Mucosa of stomach (tissue), 1 donor: ENCODE results near the gene UST.
"Not testable (repeated sequence)": the region's sequence is repeated elsewhere in the genome, so short reads cannot be mapped to it uniquely, and the experiment has no call there.

ENCODE experiments used
- H3K27me3 ChIP-seq: one replicate; pipeline ENCODE4 v1.7.0; 2013; ENCODE audit warnings: mild to moderate bottlenecking, low read length; ENCODE audit not compliant: control insufficient read depth, insufficient read depth
- H3K36me3 ChIP-seq: one replicate; pipeline ENCODE4 v1.7.0; 2013; ENCODE audit warnings: low read length; ENCODE audit not compliant: control insufficient read depth, insufficient read depth
- H3K4me1 ChIP-seq: one replicate; pipeline ENCODE4 v1.7.0; 2013; ENCODE audit warnings: mild to moderate bottlenecking, low read length; ENCODE audit not compliant: control insufficient read depth, insufficient read depth
- H3K4me3 ChIP-seq: one replicate; pipeline ENCODE4 v1.7.0; 2013; ENCODE audit warnings: low read length
- H3K9ac ChIP-seq: one replicate; pipeline ENCODE4 v1.7.0; 2013; ENCODE audit warnings: mild to moderate bottlenecking, low read length, moderate library complexity
- H3K9me3 ChIP-seq: one replicate; pipeline ENCODE4 v1.7.0; 2013; ENCODE audit warnings: mild to moderate bottlenecking, low read length, moderate library complexity; ENCODE audit not compliant: control insufficient read depth
- donor health status: Pancreatic carcinoma.

Gene UST

DNA sequence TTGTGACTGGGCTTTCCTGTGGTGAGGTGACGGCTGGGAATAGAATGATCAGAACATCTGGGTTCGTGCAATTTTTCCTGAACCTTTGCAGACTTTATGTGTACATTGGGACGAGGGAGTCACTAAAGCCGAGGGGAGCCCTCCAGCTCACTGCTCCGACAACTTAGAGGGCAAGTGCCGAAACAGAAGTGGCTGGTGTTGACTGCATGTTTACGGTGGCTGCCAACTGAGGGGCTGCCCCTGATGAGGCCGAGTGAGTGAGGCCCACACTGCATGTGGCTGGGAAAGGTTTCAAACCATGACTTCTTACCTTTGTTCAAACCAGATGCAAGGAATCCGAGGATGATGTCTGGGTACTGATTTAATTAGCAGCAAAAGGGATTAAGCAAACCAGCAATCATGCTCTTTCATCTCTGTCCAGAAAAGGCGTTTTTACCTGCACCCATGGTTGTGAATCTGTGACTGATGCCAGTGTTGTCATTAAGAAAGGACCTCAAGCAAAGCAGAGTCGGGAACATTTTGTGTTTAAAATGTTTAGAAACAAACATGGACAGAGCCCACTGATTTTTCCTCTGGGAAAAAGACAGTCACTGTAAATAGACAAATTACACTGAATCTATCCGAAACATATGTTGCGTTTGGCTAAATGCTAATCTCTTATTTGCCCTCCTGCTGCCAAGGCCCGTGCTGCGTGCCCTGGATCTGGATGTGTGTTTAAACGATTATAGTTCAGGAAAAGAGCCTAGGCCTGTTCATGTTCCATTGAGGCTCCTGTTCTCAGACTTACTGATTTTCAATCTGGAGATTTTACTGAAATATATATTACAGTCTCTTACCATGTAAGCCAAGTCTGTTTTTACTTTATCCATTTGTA is 105.1 kb downstream of the UST start:
- no peaks in the 10 kb centered on the region for H3K27me3 ChIP-seq
- peaks cover 27% of the 10 kb centered on the region for H3K4me1 ChIP-seq
- no peaks in the 10 kb centered on the region for H3K36me3 ChIP-seq
- H3K9me3 ChIP-seq: no peaks in the 10 kb centered on the region
- H3K4me3 ChIP-seq: no peak overlapping the region
- H3K9ac ChIP-seq: no peak overlapping the region

- peaks cover 20% of the 10 kb centered on the region for H3K4me1 ChIP-seq
- H3K9me3 ChIP-seq: no peaks in the 10 kb centered on the region
- H3K4me3 ChIP-seq: no peak overlapping the region
- no peaks in the 10 kb centered on the region for H3K36me3 ChIP-seq
- H3K9ac ChIP-seq: no peak overlapping the region
- no peaks in the 10 kb centered on the region for H3K27me3 ChIP-seq
Measured at GRCh38 chr6:148852688-148853087, 105.9 kb downstream of the UST start.

- not testable (repeated sequence) for H3K4me3 ChIP-seq, H3K27me3 ChIP-seq, H3K36me3 ChIP-seq, H3K9ac ChIP-seq, H3K9me3 ChIP-seq
- peaks cover 18% of the 10 kb centered on the region for H3K4me1 ChIP-seq
Measured at GRCh38 chr6:148853113-148853512, 106.3 kb downstream of the UST start.

GRCh38 chr6:148854096-148854495 is 107.3 kb downstream of the UST start:
- H3K4me3 ChIP-seq: no peak overlapping the region
- H3K4me1 ChIP-seq: peaks cover 18% of the 10 kb centered on the region
- H3K36me3 ChIP-seq: no peaks in the 10 kb centered on the region
- H3K9me3 ChIP-seq: no peaks in the 10 kb centered on the region
- H3K9ac ChIP-seq: no peak overlapping the region
- no peaks in the 10 kb centered on the region for H3K27me3 ChIP-seq

GRCh38 chr6:148854992-148855391 is 108.2 kb downstream of the UST start:
- Histone ChIP-seq H3K36me3 (no peaks in the 10 kb centered on the region), H3K9me3 (no peaks in the 10 kb centered on the region), H3K9ac (no peak overlapping the region), H3K4me1 (peaks cover 18% of the 10 kb centered on the region), H3K27me3 (no peaks in the 10 kb centered on the region), H3K4me3 (no peak overlapping the region)

GRCh38 chr6:148855744-148856143 is 108.9 kb downstream of the UST start:
- Histone ChIP-seq H3K4me3 (no peak overlapping the region), H3K36me3 (no peaks in the 10 kb centered on the region), H3K9ac (no peak overlapping the region), H3K27me3 (no peaks in the 10 kb centered on the region), H3K9me3 (no peaks in the 10 kb centered on the region), H3K4me1 (peaks cover 18% of the 10 kb centered on the region)

DNA sequence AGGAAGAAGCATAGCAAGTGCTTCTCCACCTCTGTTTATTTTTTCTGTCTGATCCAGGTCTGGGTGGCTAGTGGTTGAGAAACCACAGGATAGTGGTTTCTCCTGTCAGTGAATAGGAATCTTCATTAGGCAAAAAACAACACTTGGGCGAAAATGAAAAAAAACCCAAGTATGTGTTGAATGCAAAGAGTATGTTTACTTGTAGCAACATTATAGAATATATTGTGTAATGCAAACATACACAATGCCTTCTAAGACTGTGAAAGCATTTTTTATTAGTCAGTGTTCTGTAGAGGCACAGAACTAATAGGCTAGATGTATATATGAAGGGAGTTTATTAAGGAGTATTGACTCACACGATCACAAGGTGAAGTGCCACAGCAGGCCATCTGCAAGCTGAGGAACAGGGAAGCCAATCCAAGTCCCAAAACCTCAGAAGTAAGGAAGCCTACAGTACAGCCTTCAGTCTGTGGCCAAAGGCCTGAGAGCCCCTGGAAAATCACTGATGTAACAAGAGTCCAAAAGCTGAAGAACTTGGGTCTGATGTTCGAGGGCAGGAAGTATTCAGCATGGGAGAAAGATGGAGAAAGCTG is 111.1 kb downstream of the UST start:
- Histone ChIP-seq H3K27me3 (no peaks in the 10 kb centered on the region), H3K9me3 (no peaks in the 10 kb centered on the region), H3K9ac (no peak overlapping the region)

DNA sequence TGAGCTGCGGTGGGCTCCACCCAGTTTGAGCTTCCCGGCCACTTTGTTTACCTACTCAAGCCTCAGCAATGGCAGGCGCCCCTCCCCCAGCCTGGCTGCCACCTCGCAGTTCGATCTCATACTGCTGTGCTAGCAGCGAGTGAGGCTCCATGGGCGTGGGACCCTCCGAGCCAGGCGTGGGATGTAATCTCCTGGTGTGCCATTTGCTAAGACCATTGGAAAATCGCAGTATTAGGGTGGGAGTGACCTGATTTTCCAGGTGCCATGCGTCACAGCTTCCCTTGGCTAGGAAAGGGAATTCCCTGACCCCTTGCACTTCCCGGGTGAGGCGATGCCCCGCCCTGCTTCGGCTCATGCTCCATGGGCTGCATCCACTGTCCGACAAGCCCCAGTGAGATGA is 117.3 kb downstream of the UST start:
- not testable (repeated sequence) for H3K9me3 ChIP-seq, H3K36me3 ChIP-seq, H3K27me3 ChIP-seq, H3K9ac ChIP-seq, H3K4me3 ChIP-seq, H3K4me1 ChIP-seq

More for the DNA sequence above, 111.1 kb downstream of the UST start:
- Histone ChIP-seq H3K4me3 (no peak overlapping the region), H3K4me1 (peaks cover 18% of the 10 kb centered on the region), H3K36me3 (no peaks in the 10 kb centered on the region)

- Histone ChIP-seq H3K9ac (no peak overlapping the region), H3K4me1 (no peaks in the 10 kb centered on the region), H3K36me3 (no peaks in the 10 kb centered on the region), H3K9me3 (no peaks in the 10 kb centered on the region), H3K4me3 (no peak overlapping the region), H3K27me3 (no peaks in the 10 kb centered on the region)
Measured at GRCh38 chr6:148864941-148865340, 118.1 kb downstream of the UST start.

DNA sequence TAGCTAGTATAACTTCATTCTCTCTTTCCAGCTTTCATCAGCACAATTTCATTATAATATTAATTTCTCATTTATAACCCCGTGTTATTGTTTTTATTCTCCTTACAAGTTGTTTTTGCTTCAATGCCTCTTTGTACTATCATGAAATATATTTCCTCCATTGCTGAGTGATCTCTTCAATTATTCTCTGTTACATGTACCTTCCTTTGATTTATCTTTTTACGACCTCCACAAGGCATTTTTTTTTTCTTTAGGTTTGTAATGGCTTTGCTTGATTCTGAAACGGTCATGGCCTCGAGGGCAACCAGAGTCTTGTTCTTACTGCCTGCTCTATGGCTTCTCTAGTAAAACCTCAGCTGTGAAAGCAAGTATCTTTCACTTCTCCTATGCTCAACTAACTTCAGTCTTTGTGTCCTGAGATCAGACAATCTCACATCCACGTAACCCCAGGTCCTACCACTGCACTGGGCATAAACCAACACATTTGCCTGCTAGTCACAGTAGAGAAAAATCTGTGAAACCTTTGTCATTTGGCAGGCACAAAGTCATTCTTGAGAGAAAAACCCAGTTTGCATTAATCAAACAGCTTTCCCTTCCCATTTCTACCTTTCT is 119.9 kb downstream of the UST start:
- Histone ChIP-seq H3K4me3 (no peak overlapping the region), H3K36me3 (no peaks in the 10 kb centered on the region), H3K9me3 (no peaks in the 10 kb centered on the region), H3K4me1 (no peaks in the 10 kb centered on the region), H3K27me3 (no peaks in the 10 kb centered on the region), H3K9ac (no peak overlapping the region)

- H3K9ac ChIP-seq: no peak overlapping the region
- no peaks in the 10 kb centered on the region for H3K4me1 ChIP-seq
- no peak overlapping the region for H3K4me3 ChIP-seq
- H3K36me3 ChIP-seq: no peaks in the 10 kb centered on the region
- no peaks in the 10 kb centered on the region for H3K9me3 ChIP-seq
- no peaks in the 10 kb centered on the region for H3K27me3 ChIP-seq
Measured at GRCh38 chr6:148867862-148868261, 121.0 kb downstream of the UST start.

- Histone ChIP-seq H3K9me3 (no peaks in the 10 kb centered on the region), H3K4me3 (no peak overlapping the region), H3K27me3 (no peaks in the 10 kb centered on the region), H3K9ac (no peak overlapping the region), H3K36me3 (no peaks in the 10 kb centered on the region), H3K4me1 (no peaks in the 10 kb centered on the region)
Measured at GRCh38 chr6:148868314-148868713, 121.5 kb downstream of the UST start.
